Body of pancreas (tissue), 4 donors: ENCODE results near the gene SPANXN1.
"Not testable (repeated sequence)": the region's sequence is repeated elsewhere in the genome, so short reads cannot be mapped to it uniquely, and the experiment has no call there.

Source experiments
- POLR2A ChIP-seq, 3 donors: fragments of 450-650 bp; IDR thresholded peaks; one replicate each; pipeline ENCODE4 v1.6.1; 2016; ENCODE audit warnings: antibody characterized with exemption in 3 of 3, mild to moderate bottlenecking in 2 of 3
- TF ChIP-seq, protein P1 (sequence below), 7 experiments: fragments of 450-650 bp in 4 of 7; fragments of 200-600 bp in 3 of 7; sonication (generic) in 3 of 7; IDR thresholded peaks; one replicate each; pipeline ENCODE4 v1.5.1; 2016 to 2019; ENCODE audit warnings: antibody characterized with exemption in 7 of 7

DNA sequence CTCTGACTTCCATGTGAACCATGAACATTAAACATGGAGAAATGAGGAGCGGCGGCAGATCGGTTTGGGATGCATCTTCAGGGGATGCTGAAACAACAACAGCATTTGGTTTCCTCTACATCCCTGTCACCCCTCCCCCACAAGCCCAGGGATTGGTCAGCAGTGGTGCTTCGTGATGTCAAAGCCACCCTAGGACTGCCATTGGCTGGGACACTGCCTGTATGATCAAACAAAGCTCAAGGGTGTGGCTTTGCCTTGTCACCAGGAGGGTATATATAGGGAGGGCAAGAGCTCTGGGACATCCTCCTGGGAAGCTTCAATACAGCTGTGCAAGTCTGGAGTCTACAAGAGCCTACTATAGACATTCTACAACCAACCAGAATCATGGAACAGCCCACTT lies at the start of gene SPANXN1:
- TF ChIP-seq, protein P1, sequence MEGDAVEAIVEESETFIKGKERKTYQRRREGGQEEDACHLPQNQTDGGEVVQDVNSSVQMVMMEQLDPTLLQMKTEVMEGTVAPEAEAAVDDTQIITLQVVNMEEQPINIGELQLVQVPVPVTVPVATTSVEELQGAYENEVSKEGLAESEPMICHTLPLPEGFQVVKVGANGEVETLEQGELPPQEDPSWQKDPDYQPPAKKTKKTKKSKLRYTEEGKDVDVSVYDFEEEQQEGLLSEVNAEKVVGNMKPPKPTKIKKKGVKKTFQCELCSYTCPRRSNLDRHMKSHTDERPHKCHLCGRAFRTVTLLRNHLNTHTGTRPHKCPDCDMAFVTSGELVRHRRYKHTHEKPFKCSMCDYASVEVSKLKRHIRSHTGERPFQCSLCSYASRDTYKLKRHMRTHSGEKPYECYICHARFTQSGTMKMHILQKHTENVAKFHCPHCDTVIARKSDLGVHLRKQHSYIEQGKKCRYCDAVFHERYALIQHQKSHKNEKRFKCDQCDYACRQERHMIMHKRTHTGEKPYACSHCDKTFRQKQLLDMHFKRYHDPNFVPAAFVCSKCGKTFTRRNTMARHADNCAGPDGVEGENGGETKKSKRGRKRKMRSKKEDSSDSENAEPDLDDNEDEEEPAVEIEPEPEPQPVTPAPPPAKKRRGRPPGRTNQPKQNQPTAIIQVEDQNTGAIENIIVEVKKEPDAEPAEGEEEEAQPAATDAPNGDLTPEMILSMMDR (IDR thresholded peaks at IDR 0.05), result not testable (repeated sequence)
- TF ChIP-seq POLR2A (IDR thresholded peaks at IDR 0.05), result not testable (repeated sequence)
